HG03575 (cell line): ENCODE measurements around the gene KDM6B.

ENCODE experiments used
- ATAC-seq: cut with Tn5 transposase; IDR thresholded peaks from one replicate; pipeline ENCODE4 v1.9.1; 2021; ENCODE audit not compliant: unreplicated experiment, insufficient number of reproducible peaks, low FRiP score; ENCODE audit errors: extremely low read depth

Gene KDM6B

DNA sequence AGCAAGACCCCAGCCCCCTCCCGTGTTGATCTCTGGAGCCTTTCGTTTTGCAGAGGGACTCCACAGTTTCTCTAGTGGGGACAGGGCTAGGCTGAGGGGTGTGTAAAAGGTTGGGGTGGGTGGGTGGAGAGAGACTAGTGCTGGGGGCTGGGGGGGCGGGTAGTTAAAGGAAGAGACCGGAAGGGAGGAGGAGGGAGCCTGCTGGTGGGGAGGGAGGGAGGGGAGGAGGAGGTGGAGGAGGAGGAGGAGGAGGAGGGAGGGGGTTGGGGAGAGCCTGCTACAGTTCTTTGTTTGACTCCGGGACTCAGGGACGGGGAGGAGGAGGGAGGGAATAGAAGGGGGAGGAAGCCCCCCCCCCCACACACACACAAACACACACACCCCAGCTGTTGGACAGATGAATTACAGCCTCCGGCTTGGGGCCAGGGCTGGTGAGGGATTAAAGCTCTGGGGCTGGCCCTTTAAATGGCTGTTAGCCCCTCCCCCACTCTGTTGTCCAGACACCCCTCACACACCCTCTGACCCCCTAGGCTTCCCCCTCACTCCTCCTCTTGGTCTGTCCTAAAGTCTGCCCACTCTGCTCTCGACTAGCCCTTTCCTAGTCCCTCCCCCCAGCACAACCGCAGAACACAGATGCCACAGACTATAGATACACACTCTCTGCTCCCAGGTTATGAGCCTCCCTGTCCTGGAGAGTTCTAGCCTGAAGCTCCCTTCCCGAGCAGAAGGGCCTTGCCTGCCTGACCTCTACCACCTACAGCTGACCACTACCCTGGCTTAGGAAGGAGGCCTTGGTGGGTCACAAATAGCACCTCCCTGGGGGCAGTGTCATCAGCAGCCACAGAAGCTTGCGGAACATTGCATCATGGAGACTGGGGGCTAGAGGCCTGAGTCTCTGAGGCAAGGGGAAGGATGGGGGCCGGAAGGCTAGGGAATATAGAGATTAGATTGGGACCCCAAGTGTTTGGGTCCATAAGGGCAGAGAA is 4.4 kb downstream of the KDM6B start:
- ATAC-seq, result no peak

DNA sequence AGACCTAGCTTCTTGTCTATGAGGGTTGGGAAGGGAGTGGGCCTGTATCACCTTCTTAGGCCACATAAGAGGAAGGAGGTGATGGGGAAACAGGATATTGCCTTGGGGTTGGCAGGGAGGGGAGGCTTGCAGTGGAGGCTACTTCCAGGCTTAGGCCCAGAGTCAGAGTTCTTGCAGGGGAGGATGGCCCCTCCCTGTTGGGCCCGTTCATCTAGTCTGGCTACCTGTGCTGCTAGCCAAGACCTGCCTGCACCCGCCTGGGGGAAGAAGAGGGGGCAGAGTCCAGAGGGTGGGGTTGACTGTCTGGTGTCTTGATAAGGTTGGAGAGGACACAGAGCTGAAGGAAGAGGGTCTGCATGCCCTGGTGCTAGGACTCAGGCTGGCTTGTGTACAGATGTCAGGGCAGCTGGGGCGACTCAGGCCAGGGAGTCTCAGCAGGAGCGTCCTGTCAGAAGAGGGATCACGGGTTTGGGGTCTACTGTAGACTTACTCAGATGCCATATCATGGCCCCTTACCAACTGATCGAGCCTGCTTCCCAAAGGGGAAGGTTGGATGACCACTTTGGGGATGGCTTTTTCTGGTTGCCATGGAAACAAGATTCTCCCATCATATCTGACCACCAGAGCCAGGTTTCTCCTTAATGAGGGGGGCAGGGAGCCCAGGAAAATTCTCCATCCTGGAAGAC is 5.3 kb downstream of the KDM6B start:
- no peak for ATAC-seq

DNA sequence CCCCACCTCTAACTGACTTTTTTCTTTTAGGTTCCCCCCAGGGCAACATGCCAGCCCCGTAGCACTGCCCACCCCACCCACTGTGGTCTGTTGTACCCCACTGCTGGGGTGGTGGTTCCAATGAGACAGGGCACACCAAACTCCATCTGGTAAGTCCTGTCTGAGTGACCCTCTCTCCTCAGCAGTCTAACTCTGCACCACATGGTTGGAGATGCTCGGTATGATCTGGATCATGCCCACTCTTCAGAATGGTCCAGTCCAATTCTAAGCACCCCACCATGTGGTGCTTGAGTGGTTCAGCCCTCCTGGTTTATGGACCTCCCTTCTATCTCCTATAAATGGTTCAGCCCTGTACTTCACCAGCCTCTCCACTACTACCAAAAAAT is 5.9 kb downstream of the KDM6B start:
- no peak for ATAC-seq

DNA sequence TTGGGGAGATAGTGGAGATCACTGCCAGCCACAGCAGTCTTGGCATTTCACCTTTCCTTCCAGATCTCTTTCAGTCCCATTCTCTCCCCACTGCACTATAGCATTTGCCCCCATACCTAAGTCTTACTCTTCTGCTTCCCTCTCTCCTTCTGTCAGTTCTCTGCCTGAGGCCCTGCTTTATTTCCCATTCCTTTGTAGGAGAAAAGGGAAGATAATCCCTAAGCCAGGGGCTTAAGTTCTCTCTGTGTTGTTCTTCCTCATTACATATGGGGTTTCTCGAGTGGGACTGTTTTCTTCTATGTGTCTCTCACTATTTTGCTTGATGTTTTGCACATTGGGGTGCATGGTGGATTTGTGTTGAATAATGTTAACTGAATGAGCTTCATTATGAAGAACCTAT is 6.4 kb downstream of the KDM6B start:
- ATAC-seq, result no peak

DNA sequence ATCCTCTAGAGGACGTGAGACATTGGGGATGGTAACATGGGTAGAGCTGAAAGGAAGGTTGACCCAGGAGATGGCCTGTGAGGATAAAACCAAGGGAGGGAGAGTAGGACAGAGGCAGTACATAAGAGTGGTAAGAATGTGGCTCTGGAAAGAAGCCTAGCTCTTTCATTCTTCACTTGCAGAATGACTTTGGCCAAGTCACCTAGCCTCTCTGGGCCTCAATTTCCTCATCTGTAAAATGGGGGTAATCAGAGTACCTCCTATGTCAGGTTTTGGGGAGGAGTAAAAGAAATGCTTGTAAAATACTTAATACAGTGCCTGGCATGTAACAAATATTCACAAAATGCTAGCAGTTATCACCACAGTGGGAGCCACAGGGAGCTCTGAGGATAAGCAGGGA is 6.9 kb downstream of the KDM6B start:
- no peak for ATAC-seq

DNA sequence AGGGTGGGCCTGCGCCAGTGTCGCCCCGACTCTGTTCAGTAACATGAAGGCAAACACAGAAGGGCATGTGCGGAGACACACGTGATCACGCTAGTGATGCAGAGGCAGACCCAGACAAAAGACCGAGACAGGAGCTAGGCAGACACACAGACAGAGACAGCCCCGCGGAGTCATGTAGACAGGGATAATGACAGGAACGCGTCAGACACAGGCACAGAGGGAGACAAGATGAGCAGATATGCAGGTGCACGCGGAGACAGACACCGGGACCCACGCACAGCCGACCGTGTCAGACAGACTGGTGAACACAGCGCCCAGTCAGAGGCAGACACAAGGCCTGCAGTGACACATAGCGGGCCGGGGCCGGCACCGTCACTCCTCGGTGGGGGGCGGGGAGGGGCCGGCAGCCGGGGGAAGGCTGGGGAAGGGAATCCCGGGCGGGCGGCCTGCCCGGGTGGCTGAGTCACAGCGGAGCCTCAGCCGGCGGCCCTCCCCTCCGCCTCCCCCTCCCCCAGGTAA is 7.4 kb downstream of the KDM6B start:
- ATAC-seq, result no peak

DNA sequence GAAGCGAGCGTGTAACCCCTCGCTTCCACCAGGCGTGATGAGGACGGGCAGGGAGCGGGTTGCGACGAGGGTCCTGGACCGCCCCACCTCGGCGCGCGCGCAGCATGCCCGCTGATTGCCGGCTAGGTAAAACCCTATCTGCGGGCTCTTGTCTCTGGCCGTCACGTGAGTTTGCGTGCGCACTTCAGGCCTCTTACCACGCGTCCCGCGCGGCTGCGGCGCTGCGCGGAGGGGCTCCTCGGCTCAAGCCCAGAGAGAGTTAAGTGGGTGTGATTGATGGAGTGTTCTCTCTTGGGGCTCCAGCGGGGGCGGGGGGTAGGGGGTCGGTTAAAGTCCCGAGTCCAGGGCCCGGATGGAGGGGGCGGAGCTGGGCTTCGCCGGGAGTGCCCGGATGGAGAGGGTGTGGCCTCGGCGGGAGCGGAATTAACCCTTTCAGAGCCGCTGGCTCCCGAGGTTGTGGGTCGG is 7.9 kb downstream of the KDM6B start:
- ATAC-seq, result no peak

DNA sequence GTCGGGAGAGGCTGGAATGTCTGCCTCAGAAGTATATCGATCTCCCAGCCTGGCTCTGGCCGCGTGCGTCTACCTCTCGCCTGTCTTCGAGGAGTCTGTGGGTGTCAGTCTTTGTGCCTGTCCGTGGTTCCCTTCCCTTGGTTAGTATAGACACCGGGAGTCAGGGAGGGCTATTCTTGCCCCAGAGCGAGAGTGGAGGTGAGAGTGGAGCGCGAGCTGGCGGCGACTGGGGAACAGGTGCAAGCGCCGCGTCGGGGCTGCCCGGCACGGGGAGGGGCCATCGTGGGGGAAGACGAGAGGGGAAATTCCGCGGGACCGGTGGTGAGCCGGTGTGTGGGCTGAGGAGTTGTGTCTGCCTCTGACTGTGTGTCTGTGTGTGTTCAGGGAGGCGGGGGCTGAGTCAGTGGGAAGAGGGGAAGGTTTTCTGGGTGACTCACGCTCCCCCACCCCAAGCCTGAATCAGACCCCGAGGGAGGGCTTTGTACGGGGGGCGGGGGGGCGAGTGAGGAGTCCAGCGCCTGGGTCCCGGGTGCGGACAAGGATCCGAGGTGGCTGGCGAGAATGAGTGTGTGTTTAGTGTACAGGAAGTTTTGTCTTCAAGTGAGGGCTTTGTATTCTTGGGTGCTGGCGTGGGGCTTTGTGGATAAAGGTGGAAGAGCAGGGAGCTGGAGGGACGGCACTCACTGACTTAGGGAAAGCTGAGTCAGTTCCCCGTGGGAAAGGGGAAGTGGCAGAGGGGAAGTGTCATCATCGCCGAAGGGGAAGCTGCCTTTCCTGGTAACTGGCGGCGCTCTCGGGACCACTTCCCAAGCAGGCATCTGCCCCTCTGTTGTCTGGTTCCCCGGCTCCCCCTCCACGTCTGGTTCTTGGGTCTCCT is 8.6 kb downstream of the KDM6B start:
- ATAC-seq, result no peak

DNA sequence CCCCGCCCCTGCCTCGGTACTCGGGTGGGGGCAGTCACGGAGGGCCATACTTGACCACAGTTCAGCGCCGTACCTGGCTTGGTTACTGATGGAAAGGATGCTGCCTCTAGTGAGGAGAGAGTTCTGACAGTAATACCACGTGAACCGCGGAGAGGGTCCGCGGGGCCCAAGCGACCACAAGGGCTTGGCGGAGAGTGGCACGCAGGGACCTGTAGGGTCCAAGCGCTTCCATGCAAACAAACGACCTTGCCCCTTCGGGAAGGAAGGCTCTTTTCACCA is 9.2 kb downstream of the KDM6B start:
- ATAC-seq, result no peak

DNA sequence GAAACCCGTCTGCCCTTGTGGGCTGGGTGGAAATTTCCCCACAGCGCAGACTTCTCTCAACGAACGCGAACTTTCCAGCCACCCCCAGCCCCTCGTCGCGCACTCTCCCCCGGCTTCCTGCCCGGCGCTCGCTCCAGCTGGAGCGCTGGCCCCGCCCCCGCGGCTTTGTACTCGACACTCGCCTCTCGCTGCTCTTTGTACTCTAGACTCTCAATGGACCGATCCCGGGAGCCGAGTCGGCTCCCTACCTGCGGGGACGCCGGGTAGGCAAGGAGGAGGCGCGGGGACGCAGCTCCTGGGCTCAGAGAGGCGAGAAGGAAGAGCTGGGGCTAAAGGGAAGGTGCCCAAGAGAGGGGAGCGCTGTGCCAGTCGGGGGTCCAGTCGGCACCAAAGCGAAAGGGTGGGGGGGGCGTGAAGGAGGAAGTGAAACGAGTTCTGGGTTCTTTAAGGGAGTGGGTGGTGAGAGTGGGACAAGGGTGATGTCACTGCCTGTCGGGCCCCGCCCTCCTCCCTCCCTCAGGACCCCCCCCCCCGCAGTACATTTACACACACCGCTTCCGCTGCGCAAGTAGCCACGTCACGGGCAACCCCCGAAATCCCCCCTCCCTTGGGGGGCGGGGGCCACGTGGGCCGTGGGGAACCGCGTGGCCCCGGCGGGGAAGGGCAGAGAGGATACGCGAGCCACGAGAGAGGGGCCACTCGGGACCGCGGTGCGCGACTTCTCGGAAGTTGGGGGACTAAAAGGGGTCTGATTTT is 9.7 kb downstream of the KDM6B start:
- no peak for ATAC-seq

DNA sequence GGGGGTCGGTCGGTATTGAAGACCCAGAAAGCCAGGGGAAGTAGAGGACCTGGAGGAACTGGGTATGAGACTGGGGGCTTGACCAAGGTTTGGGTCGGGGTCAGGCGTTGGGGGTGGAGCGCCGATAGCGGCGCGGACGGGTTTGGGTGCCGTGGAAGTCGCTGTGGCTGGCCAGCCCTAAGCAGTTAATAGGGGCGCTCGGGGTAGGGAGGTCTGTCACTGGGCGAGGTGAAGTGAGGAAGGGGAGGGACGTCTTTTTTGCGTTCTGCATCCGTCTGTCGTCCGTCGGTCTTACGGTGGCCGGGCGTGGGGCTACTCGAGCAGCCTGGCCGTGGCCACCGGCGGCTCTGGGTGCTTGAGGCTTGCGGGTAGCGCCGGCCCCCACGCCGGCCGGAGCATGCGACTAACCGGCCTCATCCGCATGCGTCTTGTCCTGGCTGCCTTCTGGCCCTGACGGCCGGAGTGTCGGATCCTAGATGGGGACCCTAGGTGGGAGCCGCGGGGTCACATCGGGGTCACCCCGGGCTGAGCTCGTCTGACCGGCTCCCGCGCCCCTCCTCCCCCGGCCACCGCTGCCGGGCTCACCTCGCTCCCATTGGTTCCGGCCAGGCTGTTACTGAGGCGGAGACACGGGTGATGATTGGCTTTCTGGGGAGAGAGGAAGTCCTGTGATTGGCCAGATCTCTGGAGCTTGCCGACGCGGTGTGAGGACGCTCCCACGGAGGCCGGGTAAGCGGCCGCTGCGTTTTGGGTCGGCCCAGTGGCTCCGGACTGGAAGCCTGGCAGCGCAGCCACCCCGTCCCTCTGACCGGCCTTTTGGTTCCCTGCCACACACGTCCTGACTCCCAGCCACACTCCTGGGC is 10.5 kb downstream of the KDM6B start:
- no peak for ATAC-seq

DNA sequence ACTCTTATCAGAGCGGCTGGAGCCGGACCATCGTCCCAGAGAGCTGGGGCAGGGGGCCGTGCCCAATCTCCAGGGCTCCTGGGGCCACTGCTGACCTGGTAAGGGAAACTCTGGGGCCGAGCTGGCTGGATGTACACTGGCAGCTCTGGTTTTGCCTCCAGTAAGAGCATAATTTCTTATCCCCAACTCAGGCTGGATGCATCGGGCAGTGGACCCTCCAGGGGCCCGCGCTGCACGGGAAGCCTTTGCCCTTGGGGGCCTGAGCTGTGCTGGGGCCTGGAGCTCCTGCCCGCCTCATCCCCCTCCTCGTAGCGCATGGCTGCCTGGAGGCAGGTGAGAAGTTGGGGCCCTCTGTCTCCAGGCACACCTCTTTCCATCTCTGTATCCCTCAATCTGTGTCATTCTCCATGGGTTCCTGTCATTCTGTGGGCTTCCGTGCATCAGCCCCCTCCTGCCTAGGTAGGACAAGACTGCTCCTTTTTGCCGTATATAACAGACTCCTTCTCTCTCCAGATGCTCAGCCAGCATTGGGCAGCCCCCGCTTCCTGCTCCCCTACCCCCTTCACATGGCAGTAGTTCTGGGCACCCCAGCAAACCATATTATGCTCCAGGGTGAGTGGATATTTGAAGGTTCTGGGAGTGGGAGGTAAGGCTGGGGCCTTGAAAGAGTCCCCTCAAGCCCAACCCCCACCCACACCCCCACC is 11.5 kb downstream of the KDM6B start:
- ATAC-seq, result no peak

DNA sequence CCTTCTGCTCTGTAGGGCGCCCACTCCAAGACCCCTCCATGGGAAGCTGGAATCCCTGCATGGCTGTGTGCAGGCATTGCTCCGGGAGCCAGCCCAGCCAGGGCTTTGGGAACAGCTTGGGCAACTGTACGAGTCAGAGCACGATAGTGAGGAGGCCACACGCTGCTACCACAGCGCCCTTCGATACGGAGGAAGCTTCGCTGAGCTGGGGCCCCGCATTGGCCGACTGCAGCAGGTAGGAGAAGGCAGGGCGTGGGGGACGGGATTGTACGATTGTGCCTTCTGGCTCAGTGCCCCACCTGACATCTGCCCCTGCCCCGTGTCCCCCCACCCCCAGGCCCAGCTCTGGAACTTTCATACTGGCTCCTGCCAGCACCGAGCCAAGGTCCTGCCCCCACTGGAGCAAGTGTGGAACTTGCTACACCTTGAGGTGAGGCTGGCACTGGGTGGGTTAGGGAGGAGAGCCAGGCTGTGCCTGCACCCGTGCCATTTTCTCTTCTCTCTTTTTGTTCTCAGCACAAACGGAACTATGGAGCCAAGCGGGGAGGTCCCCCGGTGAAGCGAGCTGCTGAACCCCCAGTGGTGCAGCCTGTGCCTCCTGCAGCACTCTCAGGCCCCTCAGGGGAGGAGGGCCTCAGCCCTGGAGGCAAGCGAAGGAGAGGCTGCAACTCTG is 12.2 kb downstream of the KDM6B start:
- ATAC-seq, result no peak

DNA sequence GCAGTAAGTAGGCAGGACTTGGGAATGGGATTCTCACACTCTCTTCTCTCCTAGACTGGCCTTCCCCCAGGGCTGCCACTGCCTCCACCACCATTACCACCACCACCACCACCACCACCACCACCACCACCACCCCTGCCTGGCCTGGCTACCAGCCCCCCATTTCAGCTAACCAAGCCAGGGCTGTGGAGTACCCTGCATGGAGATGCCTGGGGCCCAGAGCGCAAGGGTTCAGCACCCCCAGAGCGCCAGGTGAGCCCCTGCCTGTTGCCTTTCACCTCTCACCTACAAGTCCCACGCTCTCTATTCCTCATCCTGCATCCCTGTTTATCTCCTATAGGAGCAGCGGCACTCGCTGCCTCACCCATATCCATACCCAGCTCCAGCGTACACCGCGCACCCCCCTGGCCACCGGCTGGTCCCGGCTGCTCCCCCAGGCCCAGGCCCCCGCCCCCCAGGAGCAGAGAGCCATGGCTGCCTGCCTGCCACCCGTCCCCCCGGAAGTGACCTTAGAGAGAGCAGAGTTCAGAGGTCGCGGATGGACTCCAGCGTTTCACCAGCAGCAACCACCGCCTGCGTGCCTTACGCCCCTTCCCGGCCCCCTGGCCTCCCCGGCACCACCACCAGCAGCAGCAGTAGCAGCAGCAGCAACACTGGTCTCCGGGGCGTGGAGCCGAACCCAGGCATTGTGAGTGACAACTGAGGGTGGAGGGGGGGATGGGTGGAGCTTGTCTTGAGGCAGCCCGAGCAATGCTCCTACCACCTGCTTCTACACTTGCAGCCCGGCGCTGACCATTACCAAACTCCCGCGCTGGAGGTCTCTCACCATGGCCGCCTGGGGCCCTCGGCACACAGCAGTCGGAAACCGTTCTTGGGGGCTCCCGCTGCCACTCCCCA is 13.0 kb downstream of the KDM6B start:
- ATAC-seq, result no peak

DNA sequence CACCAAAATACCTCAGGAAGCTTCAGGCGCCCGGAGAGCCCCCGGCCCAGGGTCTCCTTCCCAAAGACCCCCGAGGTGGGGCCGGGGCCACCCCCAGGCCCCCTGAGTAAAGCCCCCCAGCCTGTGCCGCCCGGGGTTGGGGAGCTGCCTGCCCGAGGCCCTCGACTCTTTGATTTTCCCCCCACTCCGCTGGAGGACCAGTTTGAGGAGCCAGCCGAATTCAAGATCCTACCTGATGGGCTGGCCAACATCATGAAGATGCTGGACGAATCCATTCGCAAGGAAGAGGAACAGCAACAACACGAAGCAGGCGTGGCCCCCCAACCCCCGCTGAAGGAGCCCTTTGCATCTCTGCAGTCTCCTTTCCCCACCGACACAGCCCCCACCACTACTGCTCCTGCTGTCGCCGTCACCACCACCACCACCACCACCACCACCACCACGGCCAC is 14.1 kb downstream of the KDM6B start:
- ATAC-seq, result no peak

DNA sequence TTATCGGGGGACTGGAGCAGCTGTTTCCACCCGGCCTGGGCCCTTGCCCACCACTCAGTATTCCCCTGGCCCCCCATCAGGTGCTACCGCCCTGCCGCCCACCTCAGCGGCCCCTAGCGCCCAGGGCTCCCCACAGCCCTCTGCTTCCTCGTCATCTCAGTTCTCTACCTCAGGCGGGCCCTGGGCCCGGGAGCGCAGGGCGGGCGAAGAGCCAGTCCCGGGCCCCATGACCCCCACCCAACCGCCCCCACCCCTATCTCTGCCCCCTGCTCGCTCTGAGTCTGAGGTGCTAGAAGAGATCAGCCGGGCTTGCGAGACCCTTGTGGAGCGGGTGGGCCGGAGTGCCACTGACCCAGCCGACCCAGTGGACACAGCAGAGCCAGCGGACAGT is 14.7 kb downstream of the KDM6B start:
- ATAC-seq, result no peak
